A673 (cell line): Measurements from ENCODE around the gene SLC1A4. TPM values are rescaled to one million over a fixed set of nuclear protein-coding genes. Genes with fewer than 3 reads are reported as not detected.

Experiments
- BruUV-seq: library from RNA; stranded (reverse); fragments of 400-500 nt; replicated peaks from 2 replicates; lab custom pipeline; 2021; lab: Mats Ljungman, UMichigan
- CTCF ChIA-PET: fragments of 300-600 bp; sonication (Branson Sonifier 250); formaldehyde crosslinking; loops from one replicate; lab custom pipeline; 2022; ENCODE audit warnings: antibody characterized with exemption; lab: Charles Lee
- POLR2A ChIA-PET: fragments of 300-600 bp; sonication (Branson Sonifier 250); formaldehyde crosslinking; loops from one replicate; lab custom pipeline; 2022; ENCODE audit warnings: antibody characterized with exemption; ENCODE audit not compliant: low non-redundant PET; lab: Charles Lee
- DNase-seq: peaks from one replicate; pipeline ENCODE4 v3.0.0-alpha.2; 2015; ENCODE audit warnings: low spot score
- H3K27ac ChIP-seq: fragments of 200-600 bp; sonication (generic); 2 replicates; pipeline ENCODE4 v1.5.1; 2016; ENCODE audit warnings: mixed run types, low read depth, mild to moderate bottlenecking, mixed read lengths, antibody characterized with exemption, low read length; ENCODE audit not compliant: poor library complexity, severe bottlenecking
- H3K27me3 ChIP-seq: fragments of 200-600 bp; sonication (generic); replicated peaks from 2 replicates; pipeline ENCODE4 v1.6.1; 2017; ENCODE audit warnings: mixed run types, low read depth, mild to moderate bottlenecking, mixed read lengths, antibody characterized with exemption, low read length; ENCODE audit not compliant: insufficient read depth, poor library complexity
- H3K36me3 ChIP-seq: fragments of 200-600 bp; sonication (generic); 2 replicates; pipeline ENCODE4 v1.6.1; 2016; ENCODE audit warnings: mixed run types, mild to moderate bottlenecking, mixed read lengths, antibody characterized with exemption, low read length; ENCODE audit not compliant: insufficient read depth, poor library complexity, severe bottlenecking
- H3K4me1 ChIP-seq: fragments of 200-600 bp; sonication (generic); 2 replicates; pipeline ENCODE4 v1.6.1; 2017; ENCODE audit warnings: mixed run types, mild to moderate bottlenecking, mixed read lengths, antibody characterized with exemption, low read length; ENCODE audit not compliant: insufficient read depth, poor library complexity, severe bottlenecking
- H3K4me3 ChIP-seq: fragments of 200-600 bp; sonication (generic); 2 replicates; pipeline ENCODE4 v1.5.1; 2016; ENCODE audit warnings: low read depth, mixed run types, mild to moderate bottlenecking, mixed read lengths, low read length; ENCODE audit not compliant: poor library complexity, severe bottlenecking
- H3K9me3 ChIP-seq: fragments of 200-600 bp; sonication (generic); 2 replicates; pipeline ENCODE4 v1.6.1; 2016; ENCODE audit warnings: mixed run types, low read depth, mild to moderate bottlenecking, mixed read lengths, antibody characterized with exemption, low read length; ENCODE audit not compliant: poor library complexity, severe bottlenecking
- EZH2 ChIP-seq: fragments of 200-600 bp; sonication (generic); IDR thresholded peaks from 2 replicates; pipeline ENCODE4 v1.6.1; 2017; ENCODE audit warnings: borderline replicate concordance, low read depth, mild to moderate bottlenecking, mixed read lengths, antibody characterized with exemption, low read length; ENCODE audit not compliant: poor library complexity, severe bottlenecking
- intact Hi-C: fragments of 100-400 bp; cut with micrococcal nuclease; formaldehyde crosslinking; loops from one replicate; pipeline ENCODE4 v1.10.0; 2022; ENCODE audit not compliant: unreplicated experiment
- total RNA-seq: library from RNA; stranded (reverse); gene quantifications from 2 replicates; pipeline ENCODE4 v1.2.3, GENCODE V29; 2021
- TF ChIP-seq, protein P1 (sequence below): fragments of 300-800, 200-600 bp; sonication (generic); conservative IDR thresholded peaks from 2 replicates; pipeline ENCODE4 v1.5.1; 2017; ENCODE audit warnings: low read depth, mild to moderate bottlenecking, antibody characterized with exemption, low read length, moderate library complexity, mixed read lengths

Gene SLC1A4
- total RNA-seq, 1 experiment from 2014 or later: 78.1 TPM

DNA sequence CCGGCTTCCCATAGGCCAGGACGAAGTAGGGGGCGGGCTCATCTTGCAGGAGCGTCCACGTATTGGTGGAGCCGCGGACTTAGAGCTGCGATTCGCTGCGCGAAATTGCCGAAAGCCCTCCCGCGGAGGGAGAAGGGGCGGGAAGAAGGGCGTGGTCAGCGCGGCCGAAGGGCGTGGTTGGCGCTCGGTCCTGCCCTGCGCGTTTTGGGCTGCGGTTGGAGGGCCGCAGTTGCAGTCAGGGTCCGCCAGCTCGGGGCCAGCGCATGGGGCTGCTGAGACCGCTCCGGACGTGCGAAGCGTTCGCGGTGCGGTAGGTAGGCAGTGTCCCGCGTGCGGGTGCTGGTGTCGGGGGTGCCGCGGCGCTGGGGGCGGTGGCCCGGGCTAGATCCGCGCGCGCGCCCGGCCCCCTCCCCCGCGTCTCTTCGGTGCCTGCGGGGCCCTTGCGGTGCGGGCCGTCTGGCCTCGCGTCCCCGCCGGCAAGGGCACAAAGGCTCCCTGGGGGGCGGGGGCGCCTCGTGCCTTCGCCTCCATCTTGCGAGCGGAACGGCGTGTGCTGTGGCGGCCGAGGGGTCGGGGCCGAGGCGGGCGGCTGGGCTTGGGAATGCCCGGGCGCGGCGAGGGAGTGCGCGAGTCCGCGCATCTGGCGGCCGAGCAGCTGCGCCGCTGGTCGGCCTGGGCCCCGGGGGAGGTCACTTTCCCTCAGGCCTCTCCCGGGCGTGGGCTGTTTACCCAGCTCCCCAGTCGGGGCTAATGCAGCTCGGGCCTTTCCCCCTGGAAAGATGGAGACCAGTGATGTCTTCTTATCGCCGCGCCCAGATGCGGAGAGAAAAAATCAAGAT, 67.2 kb downstream of the SLC1A4 start, which contains the start of gene CEP68:
Gene CEP68 (plus strand): TSS at position 202 of the 839 bp plus-strand sequence. CDS start 13,029 bp downstream, outside the sequence.
- Histone ChIP-seq H3K27me3 (no peaks in the 10 kb centered on the region), H3K27ac (peak within 1 kb of the TSS; percentile 79), H3K36me3 (no peaks in the 10 kb centered on the region), H3K4me3 (peak within 1 kb of the TSS; percentile 83), H3K9me3 (no peaks in the 10 kb centered on the region), H3K4me1 (peaks cover 3% of the 10 kb centered on the region)
- TF ChIP-seq EZH2: no peak
- TF ChIP-seq, protein P1, sequence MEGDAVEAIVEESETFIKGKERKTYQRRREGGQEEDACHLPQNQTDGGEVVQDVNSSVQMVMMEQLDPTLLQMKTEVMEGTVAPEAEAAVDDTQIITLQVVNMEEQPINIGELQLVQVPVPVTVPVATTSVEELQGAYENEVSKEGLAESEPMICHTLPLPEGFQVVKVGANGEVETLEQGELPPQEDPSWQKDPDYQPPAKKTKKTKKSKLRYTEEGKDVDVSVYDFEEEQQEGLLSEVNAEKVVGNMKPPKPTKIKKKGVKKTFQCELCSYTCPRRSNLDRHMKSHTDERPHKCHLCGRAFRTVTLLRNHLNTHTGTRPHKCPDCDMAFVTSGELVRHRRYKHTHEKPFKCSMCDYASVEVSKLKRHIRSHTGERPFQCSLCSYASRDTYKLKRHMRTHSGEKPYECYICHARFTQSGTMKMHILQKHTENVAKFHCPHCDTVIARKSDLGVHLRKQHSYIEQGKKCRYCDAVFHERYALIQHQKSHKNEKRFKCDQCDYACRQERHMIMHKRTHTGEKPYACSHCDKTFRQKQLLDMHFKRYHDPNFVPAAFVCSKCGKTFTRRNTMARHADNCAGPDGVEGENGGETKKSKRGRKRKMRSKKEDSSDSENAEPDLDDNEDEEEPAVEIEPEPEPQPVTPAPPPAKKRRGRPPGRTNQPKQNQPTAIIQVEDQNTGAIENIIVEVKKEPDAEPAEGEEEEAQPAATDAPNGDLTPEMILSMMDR: no peak
- POLR2A ChIA-PET: interaction anchor here (0.5 to 0.6 kb wide), 4 partner anchors 9 to 729 kb away, joined by 3 read pairs; no protein-coding TSS in a partner anchor
- CTCF ChIA-PET: interaction anchor here (0.7 to 1.1 kb wide), 3 partner anchors 8 to 139 kb away, joined by 3 to 5 read pairs (median 4); partner anchors contain the start of gene RAB1A
- intact Hi-C loops: no loop called here
- BruUV-seq: no TSS peak
- peak; percentile 98 for DNase-seq

GRCh38 chr2:65057054-65057375, 67.8 kb downstream of the SLC1A4 start:
- H3K4me3 ChIP-seq: peak overlapping the region; percentile 83
- no peaks in the 10 kb centered on the region for H3K36me3 ChIP-seq
- no peak for DNase-seq
- no peaks in the 10 kb centered on the region for H3K27me3 ChIP-seq
- H3K9me3 ChIP-seq: no peaks in the 10 kb centered on the region
- TF ChIP-seq, protein P1: no peak
- no peak for TF ChIP-seq EZH2
- intact Hi-C loops: no loop called here
- peaks cover 3% of the 10 kb centered on the region for H3K4me1 ChIP-seq
- no TSS peak for BruUV-seq
- H3K27ac ChIP-seq: peak overlapping the region; percentile 79
- POLR2A ChIA-PET: no interaction called here
- CTCF ChIA-PET: no interaction called here

DNA sequence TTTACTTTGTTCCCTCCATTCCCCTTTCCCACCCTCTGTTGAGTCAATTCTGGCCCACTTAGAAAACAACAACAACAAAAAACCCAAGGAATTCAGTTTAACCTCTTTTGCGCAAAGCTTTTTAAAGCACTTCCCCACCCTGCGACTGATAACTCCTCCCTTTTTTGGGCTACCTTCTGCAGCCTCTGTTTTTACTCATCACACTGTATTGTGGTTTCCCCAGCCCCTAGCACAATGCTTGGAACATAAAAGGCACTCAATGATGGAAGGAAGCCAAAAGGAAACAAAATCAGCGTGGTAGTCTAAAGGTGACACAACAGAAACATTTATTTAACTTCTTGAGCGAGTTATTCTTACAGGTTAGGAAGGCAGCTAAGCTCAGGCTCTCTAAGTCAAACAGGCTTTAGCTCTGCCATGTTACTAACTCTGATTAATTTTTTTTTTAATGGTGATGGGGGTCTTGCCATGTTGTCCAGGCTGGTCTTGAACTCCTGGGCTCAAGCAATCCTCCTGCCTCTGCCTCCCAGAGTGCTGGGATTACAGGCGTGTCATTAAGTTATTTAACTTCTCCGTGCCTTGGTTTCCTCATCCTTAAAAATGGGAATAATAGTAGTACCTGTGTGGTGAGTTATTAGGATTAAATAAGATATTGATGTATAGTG, 68.3 kb downstream of the SLC1A4 start:
- TF ChIP-seq, protein P1: no peak
- no peak for TF ChIP-seq EZH2
- Histone ChIP-seq H3K27me3 (no peaks in the 10 kb centered on the region), H3K27ac (no peak overlapping the region), H3K4me3 (peak overlapping the region; percentile 83), H3K36me3 (no peaks in the 10 kb centered on the region), H3K4me1 (peaks cover 3% of the 10 kb centered on the region), H3K9me3 (no peaks in the 10 kb centered on the region)
- peak; percentile 34 for DNase-seq
- ChIA-PET CTCF (interaction anchor here (0.5 kb wide), 1 partner anchor 516 kb away, joined by 7 read pairs; no protein-coding TSS in a partner anchor), POLR2A (no interaction called here)
- BruUV-seq: TSS peak; percentile 45
- intact Hi-C loops: no loop called here
